Measurements from ENCODE around the gene KLHL20.
"Not testable (repeated sequence)": the region's sequence is repeated elsewhere in the genome, so short reads cannot be mapped to it uniquely, and the experiment has no call there.

Gene KLHL20, protein sequence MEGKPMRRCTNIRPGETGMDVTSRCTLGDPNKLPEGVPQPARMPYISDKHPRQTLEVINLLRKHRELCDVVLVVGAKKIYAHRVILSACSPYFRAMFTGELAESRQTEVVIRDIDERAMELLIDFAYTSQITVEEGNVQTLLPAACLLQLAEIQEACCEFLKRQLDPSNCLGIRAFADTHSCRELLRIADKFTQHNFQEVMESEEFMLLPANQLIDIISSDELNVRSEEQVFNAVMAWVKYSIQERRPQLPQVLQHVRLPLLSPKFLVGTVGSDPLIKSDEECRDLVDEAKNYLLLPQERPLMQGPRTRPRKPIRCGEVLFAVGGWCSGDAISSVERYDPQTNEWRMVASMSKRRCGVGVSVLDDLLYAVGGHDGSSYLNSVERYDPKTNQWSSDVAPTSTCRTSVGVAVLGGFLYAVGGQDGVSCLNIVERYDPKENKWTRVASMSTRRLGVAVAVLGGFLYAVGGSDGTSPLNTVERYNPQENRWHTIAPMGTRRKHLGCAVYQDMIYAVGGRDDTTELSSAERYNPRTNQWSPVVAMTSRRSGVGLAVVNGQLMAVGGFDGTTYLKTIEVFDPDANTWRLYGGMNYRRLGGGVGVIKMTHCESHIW

DNA sequence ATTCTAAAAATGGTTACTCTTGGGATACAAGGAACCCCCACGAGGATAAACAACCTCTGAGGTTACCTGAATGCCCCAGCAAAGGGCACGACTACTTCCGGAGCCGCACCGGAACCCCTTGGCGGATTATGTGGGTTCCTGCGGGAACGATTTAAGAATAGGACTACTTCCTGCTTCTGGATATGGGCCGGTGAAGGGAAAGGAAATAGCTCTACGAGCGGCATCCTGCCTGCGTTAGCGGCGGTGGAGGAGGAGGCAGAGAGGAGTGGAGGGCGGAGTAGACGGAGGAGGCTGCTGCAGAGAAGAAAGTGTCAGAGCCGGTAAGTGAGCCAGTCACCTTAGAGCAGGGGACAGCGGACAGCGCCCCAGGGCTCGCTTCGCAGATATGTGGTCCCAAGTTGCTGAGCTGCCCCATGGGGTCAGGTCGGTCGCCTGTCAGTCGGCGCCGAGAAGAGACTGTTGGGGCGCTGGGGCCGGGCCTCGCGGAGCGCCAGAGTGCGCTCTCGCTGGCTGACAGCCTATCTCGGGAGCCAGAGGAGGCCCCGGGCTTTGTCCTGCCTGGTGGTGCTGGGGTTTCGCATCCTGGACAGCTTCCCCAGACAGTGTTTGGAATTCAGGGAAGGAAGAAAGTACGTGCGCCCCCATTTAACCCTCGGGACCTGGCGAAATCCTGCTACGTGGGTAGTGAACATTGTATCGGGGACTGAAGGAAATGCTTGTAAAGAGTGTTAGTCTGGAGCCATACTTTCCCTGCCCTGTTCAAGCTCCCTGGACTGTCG lies at the start of gene KLHL20:
Gene KLHL20 (plus strand): TSS at position 223 of the 779 bp plus-strand sequence. CDS start 1,063 bp downstream, outside the sequence.
- peak; percentile 85 for DNase-seq

DNA sequence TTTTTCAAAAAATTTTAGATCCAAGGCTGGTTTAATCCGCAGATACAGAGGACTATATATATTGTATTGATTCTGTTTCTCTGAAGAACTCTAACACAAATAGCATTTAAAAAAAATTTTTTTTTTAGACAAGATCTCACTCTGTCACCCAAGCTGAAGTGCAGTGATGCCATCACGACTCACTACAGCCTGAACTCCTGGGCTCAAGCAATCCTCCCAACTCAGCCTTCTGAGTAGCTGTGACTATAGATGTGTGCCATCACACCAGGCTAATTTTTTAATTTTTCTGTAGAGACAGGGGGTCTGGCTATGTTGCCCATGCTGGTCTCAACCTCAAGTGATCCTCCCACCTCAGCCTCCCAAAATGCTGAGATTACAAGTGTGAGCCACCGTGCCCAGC lies 48.1 kb upstream of the KLHL20 start:
- DNase-seq, result no peak

DNA sequence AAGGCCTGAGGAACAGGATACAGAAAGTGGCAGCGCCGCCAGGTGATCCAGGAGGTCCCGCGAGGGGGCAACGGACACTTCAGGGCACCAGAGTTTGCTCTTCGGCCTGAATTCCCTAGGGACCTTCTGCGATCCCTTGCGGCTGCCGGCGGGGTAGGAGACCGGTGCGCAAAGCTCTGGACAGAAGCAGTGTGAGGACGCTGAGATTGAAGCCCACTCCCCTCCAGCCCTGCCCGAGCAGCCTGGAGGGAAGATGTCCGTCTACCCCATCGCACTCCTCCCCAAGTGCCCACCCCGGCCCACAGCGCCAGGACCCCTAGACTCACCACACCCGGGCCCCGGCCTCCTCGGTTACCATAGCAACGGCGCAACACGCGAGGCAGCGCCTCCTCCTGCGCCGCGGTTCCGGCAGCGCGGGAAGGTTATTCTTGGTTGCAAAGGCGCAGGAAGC lies 45.3 kb upstream of the KLHL20 start, which contains the start of gene ANKRD45:
Gene ANKRD45 (minus strand): TSS at position 361 of the 451 bp plus-strand sequence. CDS start 10,433 bp downstream, outside the sequence.
- peak; percentile 70 for DNase-seq

DNA sequence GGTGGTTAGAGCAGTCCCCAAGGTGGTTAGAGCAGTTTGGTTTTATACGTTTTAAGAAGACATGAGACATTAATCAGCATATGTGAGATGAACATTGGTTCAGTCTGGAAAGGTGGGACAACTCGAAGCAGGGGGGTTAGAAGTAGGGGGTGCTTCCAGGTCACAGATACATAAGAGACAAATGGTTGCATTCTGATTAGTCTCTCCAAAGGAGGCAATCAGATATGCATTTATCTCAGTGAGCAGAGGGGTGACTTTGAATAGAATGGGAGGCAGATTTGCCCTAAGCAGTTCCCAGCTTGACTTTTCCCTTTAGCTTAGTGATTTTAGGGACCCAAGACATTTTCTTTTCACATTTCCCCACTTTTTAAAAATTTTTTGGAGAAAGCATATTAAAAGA lies 40.3 kb upstream of the KLHL20 start:
- DNase-seq, result not testable (repeated sequence)

DNA sequence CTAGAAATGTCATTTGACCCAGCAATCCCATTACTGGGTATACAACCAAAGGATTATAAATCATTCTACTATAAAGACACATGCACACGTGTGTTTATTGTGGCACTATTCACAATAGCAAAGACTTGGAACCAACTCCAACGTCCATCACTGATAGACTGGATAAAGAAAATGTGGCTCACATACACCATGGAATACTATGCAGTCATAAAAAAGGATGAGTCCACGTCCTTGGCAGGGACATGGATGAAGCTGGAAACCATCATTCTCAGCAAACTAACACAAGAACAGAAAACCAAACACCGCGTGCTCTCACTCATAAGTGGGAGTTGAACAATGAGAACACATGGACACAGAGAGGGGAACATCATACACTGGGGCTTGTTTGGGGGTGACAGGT lies 34.6 kb upstream of the KLHL20 start:
- not testable (repeated sequence) for DNase-seq

DNA sequence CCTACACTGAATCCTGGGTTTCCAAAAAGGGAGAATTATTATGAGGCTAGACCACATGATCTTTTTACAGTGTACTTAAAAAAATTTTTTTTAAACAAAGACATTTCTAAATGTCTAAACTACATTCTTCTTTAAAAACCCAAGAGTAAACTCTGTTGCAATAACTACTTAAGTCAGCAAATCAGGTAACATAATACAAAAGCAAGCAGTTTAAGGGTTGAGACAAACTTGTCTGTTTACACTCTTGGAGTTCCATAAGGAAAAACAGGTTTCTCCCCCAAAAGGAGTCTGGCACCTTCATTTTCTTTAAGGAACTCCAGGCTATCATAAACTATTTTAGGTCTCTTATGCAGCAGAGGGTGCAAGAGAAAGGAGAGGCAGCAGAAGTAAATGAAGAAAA lies 32.6 kb upstream of the KLHL20 start:
- no peak for DNase-seq

DNA sequence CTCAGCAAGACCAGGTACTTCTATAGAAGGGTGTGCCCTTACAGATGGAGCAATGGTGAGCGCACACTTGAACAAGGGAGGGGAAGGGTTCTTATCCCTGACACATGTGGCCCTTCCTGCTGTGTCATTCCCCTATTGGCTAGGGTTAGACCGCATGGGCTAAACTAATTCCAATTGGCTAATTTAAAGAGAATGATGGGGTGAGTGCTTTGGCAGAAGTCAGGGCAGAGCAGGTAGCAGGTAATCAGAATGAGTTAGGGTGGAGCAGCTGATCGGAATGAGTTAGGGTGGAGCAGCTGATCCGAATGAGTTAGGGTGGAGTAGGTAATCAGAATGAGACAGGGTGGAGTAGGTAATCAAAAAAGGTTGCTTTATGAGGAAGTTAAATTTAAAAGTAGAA lies 30.9 kb upstream of the KLHL20 start:
- DNase-seq, result not testable (repeated sequence)

DNA sequence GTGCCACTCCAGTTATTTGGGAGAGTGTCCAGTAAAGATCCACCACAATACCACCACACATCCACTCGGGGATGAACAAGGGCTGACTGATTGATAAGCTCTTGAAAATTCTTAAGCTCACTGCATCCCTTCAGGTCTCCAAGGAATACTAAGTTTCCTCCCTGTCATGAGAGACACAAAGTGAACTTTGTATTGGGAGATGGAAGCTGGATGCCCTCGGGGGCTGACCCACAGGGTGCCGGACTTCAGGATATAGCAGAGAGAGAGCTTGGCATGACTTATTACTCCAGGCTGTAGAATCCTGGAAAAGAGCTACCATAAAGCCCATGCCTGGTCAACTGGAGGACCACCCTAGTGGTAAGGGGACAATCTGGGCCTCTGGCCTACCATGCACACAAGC lies 29.7 kb upstream of the KLHL20 start:
- DNase-seq, result not testable (repeated sequence)

DNA sequence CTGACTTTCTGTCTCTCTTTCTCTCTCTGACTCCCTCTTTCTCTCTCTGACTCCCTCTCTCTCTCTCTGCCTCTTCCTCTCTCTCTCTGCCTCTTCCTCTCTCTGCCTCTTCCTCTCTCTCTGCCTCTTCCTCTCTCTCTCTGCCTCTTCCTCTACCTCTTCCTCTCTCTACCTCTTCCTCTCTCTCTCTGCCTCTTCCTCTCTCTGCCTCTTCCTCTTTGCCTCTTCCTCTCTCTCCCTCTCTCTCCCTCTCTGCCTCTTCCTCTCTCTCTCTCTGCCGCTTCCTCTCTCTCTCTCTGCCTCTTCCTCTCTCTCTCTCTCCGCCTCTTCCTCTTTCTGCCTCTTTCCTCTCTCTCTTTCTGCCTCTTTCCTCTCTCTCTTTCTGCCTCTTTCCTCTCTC lies 26.5 kb upstream of the KLHL20 start:
- no peak for DNase-seq

DNA sequence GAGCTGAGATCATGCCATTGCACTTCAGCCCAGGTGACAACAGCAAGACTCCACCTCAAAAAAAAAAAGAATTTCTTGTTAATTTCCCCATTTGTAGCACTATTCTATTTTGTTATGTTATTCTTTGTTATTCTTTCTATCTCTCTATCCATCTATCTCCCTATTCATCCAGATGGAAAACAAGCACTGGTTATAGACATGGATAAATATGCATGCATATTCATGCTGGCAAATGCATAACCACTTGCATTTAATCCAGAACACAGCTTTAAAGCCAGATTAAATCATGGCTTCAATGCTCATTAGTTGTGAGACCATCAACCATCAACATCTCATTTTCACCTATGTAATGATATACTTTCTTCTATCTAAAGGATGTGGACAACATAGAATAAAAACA lies 21.5 kb upstream of the KLHL20 start:
- no peak for DNase-seq

DNA sequence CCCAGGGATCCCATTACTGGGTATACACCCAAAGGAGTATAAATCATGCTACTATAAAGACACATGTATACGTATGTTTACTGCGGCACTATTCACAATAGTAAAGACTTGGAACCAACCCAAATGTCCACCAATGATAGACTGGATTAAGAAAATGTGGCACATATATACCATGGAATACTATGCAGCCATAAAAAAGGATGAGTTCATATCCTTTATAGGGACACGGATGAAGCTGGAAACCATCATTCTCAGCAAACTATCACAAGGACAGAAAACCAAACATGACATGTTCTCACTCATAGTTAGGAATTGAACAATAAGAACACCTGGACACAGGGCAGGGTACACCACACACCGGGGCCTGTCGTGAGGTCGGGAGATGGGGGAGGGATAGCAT lies 13.5 kb upstream of the KLHL20 start:
- DNase-seq, result not testable (repeated sequence)

DNA sequence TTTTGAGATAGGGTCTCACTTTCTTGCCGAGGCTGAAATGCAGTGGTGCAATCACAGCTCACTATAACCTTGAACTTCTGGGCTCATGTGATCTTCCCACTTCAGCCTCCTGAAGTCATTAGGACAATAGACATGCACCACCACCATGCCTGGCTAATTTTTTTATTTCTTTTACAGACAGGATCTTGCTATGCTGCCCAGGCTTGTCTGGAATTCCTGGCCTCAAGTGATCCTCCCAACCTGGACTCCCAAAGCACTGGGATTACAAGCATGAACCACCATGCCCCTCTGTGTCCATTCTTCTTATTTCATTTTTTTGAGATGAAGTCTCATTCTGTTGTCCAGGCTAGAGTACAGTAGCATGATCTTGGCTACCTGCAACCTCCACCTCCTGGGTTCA lies 12.0 kb upstream of the KLHL20 start:
- no peak for DNase-seq

DNA sequence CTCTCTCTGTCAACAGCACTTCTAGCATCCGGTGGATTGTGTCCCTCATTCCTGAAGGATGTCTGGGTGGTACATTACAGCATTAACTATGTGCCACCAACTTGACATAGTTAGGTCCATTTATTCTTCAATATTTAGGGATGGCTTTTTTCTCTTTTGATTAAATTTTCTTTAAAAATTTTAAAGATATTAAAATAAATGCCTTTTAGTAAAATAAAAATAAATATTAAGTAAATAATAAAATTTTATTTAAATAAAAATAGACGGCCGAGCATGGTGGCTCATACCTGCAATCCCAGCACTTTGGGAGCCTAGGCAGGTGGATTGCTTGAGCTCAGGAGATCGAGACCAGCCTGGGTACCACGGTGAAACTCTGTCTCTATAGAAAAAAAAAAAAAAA lies 9.7 kb upstream of the KLHL20 start:
- no peak for DNase-seq

DNA sequence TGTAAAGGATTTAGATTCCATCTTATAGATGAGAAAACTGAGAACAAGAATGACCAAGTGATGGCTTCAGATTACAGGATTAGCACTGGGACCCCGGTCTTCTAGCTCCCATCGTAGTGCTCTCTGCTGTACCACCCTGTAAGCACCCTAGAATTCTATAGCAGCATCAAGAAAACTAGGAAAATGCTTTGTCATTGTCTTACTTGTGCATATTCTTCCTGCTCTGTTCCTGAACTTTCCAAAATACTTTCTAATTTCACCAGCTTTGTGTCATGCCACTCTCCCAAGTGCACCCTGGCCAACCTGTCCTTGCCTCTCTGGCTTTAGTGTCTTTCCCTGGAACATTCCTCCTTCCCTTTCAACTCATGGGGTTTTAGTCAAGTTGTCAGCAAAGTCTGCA lies 6.0 kb upstream of the KLHL20 start:
- DNase-seq, result no peak

DNA sequence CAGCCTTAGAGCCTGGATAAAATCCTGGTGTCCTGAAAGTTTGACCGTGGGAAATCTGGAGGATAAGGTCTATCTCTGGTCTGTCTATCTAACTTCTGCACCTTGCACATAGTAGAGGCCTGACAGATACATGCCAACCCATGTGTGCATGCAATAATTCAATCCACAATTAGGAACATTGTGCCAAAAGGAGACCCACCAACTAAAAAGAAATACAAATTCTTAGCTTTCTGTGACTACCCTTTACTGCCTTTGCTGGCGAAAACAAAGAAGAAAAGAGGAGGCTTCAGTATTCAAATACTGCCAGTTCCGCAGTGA lies 381 bp upstream of the KLHL20 start:
- DNase-seq, result no peak

DNA sequence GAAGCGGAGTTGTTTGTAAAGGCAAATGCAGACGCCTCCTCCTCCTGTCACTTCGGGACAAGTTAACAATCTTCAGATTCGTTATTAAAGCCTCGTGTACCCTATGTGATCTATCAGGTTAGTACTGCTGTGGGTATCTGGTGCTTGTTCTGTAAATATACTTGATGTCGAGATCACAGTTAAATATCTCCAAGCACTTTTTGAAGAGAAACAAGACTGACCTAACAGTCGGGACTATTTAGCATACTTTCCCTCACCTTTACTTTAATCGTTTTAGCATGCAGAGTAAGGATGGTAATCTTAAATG lies 710 bp downstream of the KLHL20 start:
- DNase-seq, result no peak

DNA sequence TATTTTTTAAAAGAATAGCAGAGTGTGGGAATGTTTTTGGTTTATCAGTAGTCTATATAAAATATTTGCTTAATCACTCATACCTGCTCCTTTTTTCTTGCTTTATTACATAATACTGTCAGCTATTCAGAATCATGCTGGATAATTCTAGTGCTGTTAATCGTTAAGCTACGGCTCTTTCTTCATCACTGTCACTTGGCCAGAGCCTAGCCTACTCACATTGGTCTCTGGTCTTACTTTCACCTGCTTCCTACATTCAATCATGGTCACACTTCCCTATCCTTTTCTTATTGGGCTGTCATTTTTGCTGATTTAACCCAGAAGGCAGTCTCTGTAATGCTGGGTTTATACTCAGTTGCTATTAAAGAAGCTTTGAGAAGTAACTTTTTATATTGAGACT lies 2.5 kb downstream of the KLHL20 start:
- no peak for DNase-seq

DNA sequence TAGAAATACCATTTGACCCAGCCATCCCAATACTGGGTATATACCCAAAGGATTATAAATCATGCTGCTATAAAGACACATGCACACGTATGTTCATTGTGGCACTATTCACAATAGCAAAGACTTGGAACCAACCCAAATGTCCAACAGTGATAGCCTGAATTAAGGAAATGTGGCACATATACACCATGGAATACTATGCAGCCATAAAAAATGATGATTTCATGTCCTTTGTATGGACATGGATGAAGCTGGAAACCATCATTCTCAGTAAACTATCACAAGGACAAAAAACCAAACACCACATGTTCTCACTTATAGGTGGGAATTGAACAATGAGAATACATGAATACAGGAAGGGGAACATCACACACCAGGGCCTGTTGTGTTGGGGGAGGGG lies 16.6 kb downstream of the KLHL20 start:
- not testable (repeated sequence) for DNase-seq

DNA sequence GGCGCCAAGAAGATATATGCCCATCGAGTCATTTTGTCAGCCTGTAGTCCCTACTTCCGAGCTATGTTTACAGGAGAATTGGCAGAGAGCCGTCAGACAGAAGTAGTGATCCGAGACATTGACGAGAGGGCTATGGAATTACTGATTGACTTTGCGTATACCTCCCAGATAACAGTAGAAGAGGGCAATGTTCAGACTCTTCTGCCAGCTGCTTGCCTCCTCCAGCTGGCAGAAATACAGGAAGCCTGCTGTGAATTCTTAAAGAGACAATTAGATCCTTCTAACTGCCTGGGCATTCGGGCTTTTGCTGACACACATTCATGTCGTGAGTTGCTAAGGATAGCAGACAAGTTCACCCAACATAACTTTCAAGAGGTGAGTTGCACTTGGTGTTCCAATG lies 19.1 kb downstream of the KLHL20 start:
- no peak for DNase-seq

DNA sequence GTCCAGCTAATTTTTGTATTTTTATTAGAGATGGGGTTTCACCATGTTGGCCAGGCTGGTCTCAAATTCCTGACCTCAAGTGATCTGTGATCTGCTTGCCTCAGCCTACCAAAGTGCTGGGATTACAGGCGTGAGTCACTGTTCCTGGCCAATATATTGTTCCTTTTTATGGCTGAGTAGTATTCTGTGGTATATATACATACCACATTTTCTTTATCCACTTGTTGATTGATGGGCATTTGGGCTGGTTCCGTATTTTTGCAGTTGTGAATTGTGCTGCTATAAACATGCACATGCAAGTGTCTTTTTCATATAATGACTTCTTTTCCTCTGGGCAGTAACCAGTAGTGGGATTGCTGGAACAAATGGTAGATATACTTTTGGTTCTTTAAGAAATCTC lies 21.3 kb downstream of the KLHL20 start:
- DNase-seq, result not testable (repeated sequence)

DNA sequence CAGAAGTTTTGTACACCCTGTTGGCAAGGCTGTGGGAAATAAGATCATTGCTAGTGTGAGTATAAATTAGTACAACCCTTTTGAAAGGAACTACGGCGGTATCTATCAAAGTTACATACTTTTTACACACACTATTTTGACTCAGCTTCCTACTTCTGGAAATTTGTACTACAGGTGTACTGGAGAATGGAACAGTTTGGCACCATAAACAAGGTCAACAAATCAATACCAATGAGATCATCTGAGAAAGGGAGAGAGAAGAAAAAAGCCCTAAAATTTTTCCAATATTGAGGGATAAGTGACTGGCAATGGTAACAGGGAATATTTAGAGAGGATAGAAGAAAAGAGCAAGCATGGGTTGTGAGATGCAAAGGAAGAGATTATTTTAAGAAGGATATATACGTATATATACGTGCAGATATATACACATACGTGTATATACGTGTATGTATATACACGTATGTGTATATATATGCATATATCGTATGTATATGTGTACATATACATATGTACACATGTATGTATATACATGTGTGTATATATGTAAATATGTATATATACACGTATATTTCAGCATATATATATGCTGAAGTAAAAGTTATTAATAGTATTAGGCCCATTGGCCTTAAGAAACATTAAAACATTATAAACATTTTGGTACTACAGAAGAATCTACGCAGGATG lies 27.6 kb downstream of the KLHL20 start:
- DNase-seq, result no peak

DNA sequence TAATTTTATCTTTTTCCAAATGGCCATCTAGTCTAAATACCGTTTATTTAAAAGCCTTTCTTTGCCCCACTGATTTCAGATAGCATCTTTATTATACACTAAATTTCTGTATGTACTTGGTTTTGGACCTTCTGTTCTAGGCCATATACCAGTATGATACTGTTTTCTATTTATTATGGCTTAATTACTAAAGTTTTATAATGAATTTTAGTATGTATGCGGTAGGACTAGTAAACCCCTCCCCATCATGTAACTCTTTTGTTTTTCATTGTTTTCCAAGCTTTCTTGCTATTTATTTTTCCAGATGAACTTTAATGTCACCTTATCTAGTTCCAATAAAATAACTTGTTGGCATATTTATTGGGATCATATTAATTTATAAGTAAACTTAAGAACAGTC lies 29.9 kb downstream of the KLHL20 start:
- no peak for DNase-seq

DNA sequence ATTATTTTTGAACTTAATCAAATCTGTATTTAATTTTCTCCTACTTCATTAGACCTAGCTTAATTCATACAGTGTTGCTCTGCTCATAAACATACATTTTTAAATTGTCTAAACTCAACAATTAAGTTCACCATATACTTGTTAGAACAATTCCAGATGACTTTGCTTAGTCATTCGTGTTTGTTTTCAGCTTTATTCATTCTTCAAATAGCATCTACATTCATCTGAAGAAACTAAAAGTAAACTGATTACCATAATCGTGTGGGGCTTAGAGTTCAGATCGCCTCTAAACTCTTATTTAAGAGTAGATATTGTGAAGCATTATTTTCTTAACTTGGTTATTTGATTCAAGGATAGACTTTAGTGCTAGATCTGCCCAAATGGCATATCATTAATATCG lies 34.4 kb downstream of the KLHL20 start:
- no peak for DNase-seq
